A549 (cell line): ENCODE data around the gene KCNH3. TPM values are rescaled to one million over a fixed set of nuclear protein-coding genes. Genes with fewer than 3 reads are reported as not detected.

Experiments
- ATAC-seq, 2 experiments: fragments of 200-7000 bp in 1 of 2; fragments of >200 bp in 1 of 2; cut with Nextera tagmentation in 1 of 2; cut with Tn5 transposase in 1 of 2; 3 replicates each; pipeline versions ENCODE4 v1.8.0 to v1.9.1; 2018 to 2020; ENCODE audit warnings: mild to moderate bottlenecking in 1 of 2, moderate library complexity in 1 of 2
- CTCF ChIA-PET: fragments of 300-600 bp; sonication (Branson Sonifier 250); formaldehyde crosslinking; extraction: SDS; loops from one replicate; lab custom pipeline; 2021; ENCODE audit warnings: antibody characterized with exemption, inconsistent platforms; lab: Yijun Ruan, JAX
- POLR2A ChIA-PET: fragments of 350-600 bp; formaldehyde crosslinking; extraction: SDS; loops from one replicate; lab custom pipeline; 2021; ENCODE audit warnings: antibody characterized with exemption, inconsistent platforms; lab: Yijun Ruan, JAX
- DNase-seq, 2 experiments: peaks; one replicate each; pipeline versions ENCODE4 v3.0.0 to v3.0.0-alpha.2; 2011 to 2016; ENCODE audit warnings: low read depth in 1 of 2, low spot score in 1 of 2
- FAIRE-seq: peaks from 2 replicates; lab custom pipeline; 2011; peaks lifted over from hg19 to GRCh38; lab: Jason Lieb, UNC
- H3K27ac ChIP-seq, 2 experiments: fragments of >200 bp; sonication (Bioruptor Twin); formaldehyde crosslinking; 3 replicates each; pipeline ENCODE4 v1.5.1; 2016 to 2017
- H3K4me1 ChIP-seq: fragments of >200 bp; sonication (Bioruptor Twin); formaldehyde crosslinking; 3 replicates; pipeline ENCODE4 v1.6.1; 2016
- H3K4me2 ChIP-seq: fragments of >200 bp; sonication (Bioruptor Twin); formaldehyde crosslinking; 3 replicates; pipeline ENCODE4 v1.6.1; 2016
- H3K4me3 ChIP-seq: fragments of >200 bp; sonication (Bioruptor Twin); formaldehyde crosslinking; 3 replicates; pipeline ENCODE4 v1.5.1; 2016
- H3K9me3 ChIP-seq: fragments of >200 bp; sonication (Bioruptor Twin); formaldehyde crosslinking; 3 replicates; pipeline ENCODE4 v1.6.1; 2016
- BCL3 ChIP-seq: fragments of >200 bp; sonication (Bioruptor Twin); formaldehyde crosslinking; IDR thresholded peaks from 3 replicates; pipeline ENCODE4 v1.6.1; 2016
- CBX8 ChIP-seq: fragments of 200-600 bp; sonication (generic); IDR thresholded peaks from 2 replicates; pipeline ENCODE4 v1.6.1; 2016
- CHD2 ChIP-seq: fragments of 150-350 bp; IDR thresholded peaks from 2 replicates; pipeline ENCODE4 v1.6.1; 2014; ENCODE audit warnings: low read length; ENCODE audit not compliant: partially characterized antibody
- CTCF ChIP-seq: fragments of >200 bp; sonication (Bioruptor Twin); formaldehyde crosslinking; IDR thresholded peaks from 3 replicates; pipeline ENCODE4 v1.5.1; 2016
- EHMT2 ChIP-seq: fragments of 200-600 bp; sonication (generic); IDR thresholded peaks from 2 replicates; pipeline ENCODE4 v1.6.1; 2016; ENCODE audit warnings: antibody characterized with exemption, low read depth, mild to moderate bottlenecking, moderate library complexity
- GATA3 ChIP-seq: IDR thresholded peaks from 2 replicates; pipeline ENCODE4 v1.6.1; 2012; ENCODE audit warnings: borderline replicate concordance
- HES2 ChIP-seq: fragments of >200 bp; sonication (Bioruptor Twin); formaldehyde crosslinking; IDR thresholded peaks from 2 replicates; pipeline ENCODE4 v1.6.1; 2016
- HEYL ChIP-seq: fragments of 250-450 bp; sonication (Bioruptor Pico); IDR thresholded peaks from 2 replicates; pipeline ENCODE4 v1.8.0; 2021; ENCODE audit warnings: mild to moderate bottlenecking, moderate library complexity
- HOXB5 ChIP-seq: fragments of 250-450 bp; sonication (Bioruptor Pico); IDR thresholded peaks from 2 replicates; pipeline ENCODE4 v1.5.0; 2020; ENCODE audit warnings: mild to moderate bottlenecking, moderate library complexity
- NFE2L2 ChIP-seq: fragments of 150-350 bp; conservative IDR thresholded peaks from 2 replicates; pipeline ENCODE4 v1.6.1; 2014; ENCODE audit warnings: low read length
- PBX3 ChIP-seq: IDR thresholded peaks from 2 replicates; pipeline ENCODE4 v1.6.1; 2012
- POLR2AphosphoS2 ChIP-seq: conservative IDR thresholded peaks from 2 replicates; pipeline ENCODE4 v1.6.1; 2012; ENCODE audit warnings: low read length, improper control_type of control experiment, inconsistent platforms
- RAD21 ChIP-seq, 2 experiments: fragments of >200 bp in 1 of 2; sonication (Bioruptor Twin) in 1 of 2; formaldehyde crosslinking in 1 of 2; IDR thresholded peaks in 1 of 2; conservative IDR thresholded peaks in 1 of 2; 2 replicates in 1 of 2; 3 replicates in 1 of 2; pipeline ENCODE4 v1.6.1; 2012 to 2018; ENCODE audit warnings: inconsistent platforms in 1 of 2
- REST ChIP-seq: fragments of 200-600 bp; sonication (generic); IDR thresholded peaks from 2 replicates; pipeline ENCODE4 v1.6.1; 2016; ENCODE audit warnings: antibody characterized with exemption, mild to moderate bottlenecking, moderate library complexity
- SMC3 ChIP-seq: fragments of >200 bp; sonication (Bioruptor Twin); formaldehyde crosslinking; IDR thresholded peaks from 3 replicates; pipeline ENCODE4 v1.6.1; 2018; ENCODE audit warnings: inconsistent platforms
- USF2 ChIP-seq: fragments of 450-650 bp; IDR thresholded peaks from 2 replicates; pipeline ENCODE4 v1.6.1; 2014; ENCODE audit warnings: antibody characterized with exemption
- WGBS: methylation state at CpG from one replicate; pipeline ENCODE4 v1.1.6; 2017; ENCODE audit errors: missing lambda C conversion rate; 5-methylcytosine and 5-hydroxymethylcytosine counted together
- polyA plus RNA-seq, 4 experiments: library from polyadenylated mRNA; depleted of rRNA in 3 of 4; stranded (reverse); fragments of >200 nt; fragmentation: RNase III in 1 of 4; extraction: RNeasy Plus Mini Kit Qiagen cat#74134 plus additional on column Dnase treatment in 1 of 4; gene quantifications; 2 replicates in 3 of 4; 3 replicates in 1 of 4; pipeline ENCODE4 v1.2.3, GENCODE V29; 2011 to 2017

Gene KCNH3
- polyA plus RNA-seq, 2 of the 4 experiments (the other 2 are of a cell fraction), result 1.0 to 2.2 TPM

- POLR2A ChIA-PET, result interaction anchor here (1.1 kb wide), 2 partner anchors 14 to 206 kb away, joined by 3 to 6 read pairs; no protein-coding TSS in a partner anchor
- no peaks in the 10 kb centered on the region for H3K4me1 ChIP-seq
- FAIRE-seq (no peak), ATAC-seq (peak; percentile 58 to 75), DNase-seq (peak; percentile 68 to 71)
- no peaks in the 10 kb centered on the region for H3K9me3 ChIP-seq
- 73% methylated on average over 2 of the region's 2 CpGs for WGBS
- no peak overlapping the region for H3K4me3 ChIP-seq
- H3K4me2 ChIP-seq, result no peak overlapping the region
- H3K27ac ChIP-seq, result no peak overlapping the region
- CTCF ChIA-PET, result interaction anchor here (0.5 to 11.4 kb wide), 32 partner anchors 9 to 288 kb away, joined by 3 to 91 read pairs (median 4); partner anchors contain the start of genes KCNH3, MCRS1 and TUBA1C
- TF ChIP-seq NFE2L2 (no peak), CTCF (peak; percentile 72), CBX8 (no peak), CHD2 (no peak), RAD21 (conservative IDR thresholded peaks at IDR 0.05 in 1 of 2, IDR thresholded peaks at IDR 0.05 in 1 of 2) (peak; percentile 72 to 87), USF2 (no peak), HEYL (CRISPR knock-in tag) (no peak), HES2 (no peak), BCL3 (no peak), PBX3 (no peak), GATA3 (no peak), SMC3 (peak; percentile 66; the same call in 2 of the 3 replicates), HOXB5 (CRISPR knock-in tag) (no peak)
Observed at GRCh38 chr12:49553512-49554088, 14.8 kb downstream of the KCNH3 start.

GRCh38 chr12:49554266-49554665 lies 15.4 kb downstream of the KCNH3 start:
- no peaks in the 10 kb centered on the region for H3K9me3 ChIP-seq
- no peak for TF ChIP-seq EHMT2
- 0 out of 2 replicates have a peak, but pooled peaks have one; percentile 62 for TF ChIP-seq POLR2AphosphoS2
- no peak for TF ChIP-seq REST
- no peak for TF ChIP-seq USF2
- TF ChIP-seq NFE2L2, result no peak
- TF ChIP-seq, all 56 proteins: peak for 1
- Histone ChIP-seq H3K4me3 (no peak overlapping the region), H3K4me2 (no peak overlapping the region), H3K27ac (no peak overlapping the region), H3K4me1 (no peaks in the 10 kb centered on the region)
- WGBS, result 98% methylated on average over 15 of the region's 15 CpGs
- ATAC-seq (peak in 1 of 2 experiments; percentile 1; a peak in 3 of 6 replicates), FAIRE-seq (no peak), DNase-seq (no peak)
- ChIA-PET POLR2A (interaction anchor here (1.1 kb wide), 2 partner anchors 13 to 207 kb away, joined by 3 to 6 read pairs; no protein-coding TSS in a partner anchor), CTCF (interaction anchor here (0.5 to 11.4 kb wide), 25 partner anchors 8 to 265 kb away, joined by 3 to 91 read pairs (median 8); partner anchors contain the start of genes KCNH3 and MCRS1)
